ENCODE data around the gene CDHR3. TPM values are rescaled to one million over a fixed set of nuclear protein-coding genes. Genes with fewer than 3 reads are reported as not detected.
A peak's percentile ranks its signal among the peaks of the same experiment; 100 is the strongest.

Gene CDHR3
- total and polyA plus RNA-seq, 9 of the 15 experiments (the other 6 are each of a cell fraction or from before 2014, with no cell fraction given) = 0.03 to 0.66 (median 0.24) TPM; not detected in 1

- TF ChIP-seq ZNF384 (IDR thresholded peaks at IDR 0.05; ENCODE audit: low read depth, low read length) = peak; percentile 94
- TF ChIP-seq NFIC (IDR thresholded peaks at IDR 0.05) = peak; percentile 99
- TF ChIP-seq ZNF589 (CRISPR knock-in tag; IDR thresholded peaks at IDR 0.05; ENCODE audit: low read depth) = peak; percentile 91; the same call in 1 of the 2 replicates
- 0 out of 2 replicates have a peak, but pooled peaks have one; percentile 67 for TF ChIP-seq MECOM (CRISPR knock-in tag; IDR thresholded peaks at IDR 0.05)
- peak in 1 of 2 experiments; percentile 93; a peak in 2 of 4 replicates for TF ChIP-seq MLLT1 (IDR thresholded peaks at IDR 0.05)
- TF ChIP-seq, protein P1, sequence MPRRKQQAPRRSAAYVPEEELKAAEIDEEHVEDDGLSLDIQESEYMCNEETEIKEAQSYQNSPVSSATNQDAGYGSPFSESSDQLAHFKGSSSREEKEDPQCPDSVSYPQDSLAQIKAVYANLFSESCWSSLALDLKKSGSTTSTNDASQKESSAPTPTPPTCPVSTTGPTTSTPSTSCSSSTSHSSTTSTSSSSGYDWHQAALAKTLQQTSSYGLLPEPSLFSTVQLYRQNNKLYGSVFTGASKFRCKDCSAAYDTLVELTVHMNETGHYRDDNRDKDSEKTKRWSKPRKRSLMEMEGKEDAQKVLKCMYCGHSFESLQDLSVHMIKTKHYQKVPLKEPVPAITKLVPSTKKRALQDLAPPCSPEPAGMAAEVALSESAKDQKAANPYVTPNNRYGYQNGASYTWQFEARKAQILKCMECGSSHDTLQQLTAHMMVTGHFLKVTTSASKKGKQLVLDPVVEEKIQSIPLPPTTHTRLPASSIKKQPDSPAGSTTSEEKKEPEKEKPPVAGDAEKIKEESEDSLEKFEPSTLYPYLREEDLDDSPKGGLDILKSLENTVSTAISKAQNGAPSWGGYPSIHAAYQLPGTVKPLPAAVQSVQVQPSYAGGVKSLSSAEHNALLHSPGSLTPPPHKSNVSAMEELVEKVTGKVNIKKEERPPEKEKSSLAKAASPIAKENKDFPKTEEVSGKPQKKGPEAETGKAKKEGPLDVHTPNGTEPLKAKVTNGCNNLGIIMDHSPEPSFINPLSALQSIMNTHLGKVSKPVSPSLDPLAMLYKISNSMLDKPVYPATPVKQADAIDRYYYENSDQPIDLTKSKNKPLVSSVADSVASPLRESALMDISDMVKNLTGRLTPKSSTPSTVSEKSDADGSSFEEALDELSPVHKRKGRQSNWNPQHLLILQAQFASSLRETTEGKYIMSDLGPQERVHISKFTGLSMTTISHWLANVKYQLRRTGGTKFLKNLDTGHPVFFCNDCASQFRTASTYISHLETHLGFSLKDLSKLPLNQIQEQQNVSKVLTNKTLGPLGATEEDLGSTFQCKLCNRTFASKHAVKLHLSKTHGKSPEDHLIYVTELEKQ (CRISPR knock-in tag; IDR thresholded peaks at IDR 0.05) = no peak
- no peak for TF ChIP-seq KLF13 (tag; IDR thresholded peaks at IDR 0.05; ENCODE audit: borderline replicate concordance, low read depth)
- no peak for TF ChIP-seq GABPB2 (CRISPR knock-in tag; conservative IDR thresholded peaks at IDR 0.05)
- no peak for TF ChIP-seq SNAPC5 (CRISPR knock-in tag; IDR thresholded peaks at IDR 0.05)
- TF ChIP-seq ZNF707 (CRISPR knock-in tag; conservative IDR thresholded peaks at IDR 0.05) = no peak
- TF ChIP-seq THRB (CRISPR knock-in tag; conservative IDR thresholded peaks at IDR 0.05) = peak; percentile 77; the same call in 1 of the 2 replicates
- TF ChIP-seq FOSL1 (tag; conservative IDR thresholded peaks at IDR 0.05) = peak; percentile 68
- TF ChIP-seq CGGBP1 (CRISPR knock-in tag; IDR thresholded peaks at IDR 0.05) = 0 out of 2 replicates have a peak, but pooled peaks have one; percentile 23
- TF ChIP-seq TAF9B (IDR thresholded peaks at IDR 0.05; ENCODE audit: partially characterized antibody) = no peak
- TF ChIP-seq, protein P2, sequence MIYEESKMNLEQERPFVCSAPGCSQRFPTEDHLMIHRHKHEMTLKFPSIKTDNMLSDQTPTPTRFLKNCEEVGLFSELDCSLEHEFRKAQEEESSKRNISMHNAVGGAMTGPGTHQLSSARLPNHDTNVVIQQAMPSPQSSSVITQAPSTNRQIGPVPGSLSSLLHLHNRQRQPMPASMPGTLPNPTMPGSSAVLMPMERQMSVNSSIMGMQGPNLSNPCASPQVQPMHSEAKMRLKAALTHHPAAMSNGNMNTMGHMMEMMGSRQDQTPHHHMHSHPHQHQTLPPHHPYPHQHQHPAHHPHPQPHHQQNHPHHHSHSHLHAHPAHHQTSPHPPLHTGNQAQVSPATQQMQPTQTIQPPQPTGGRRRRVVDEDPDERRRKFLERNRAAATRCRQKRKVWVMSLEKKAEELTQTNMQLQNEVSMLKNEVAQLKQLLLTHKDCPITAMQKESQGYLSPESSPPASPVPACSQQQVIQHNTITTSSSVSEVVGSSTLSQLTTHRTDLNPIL (CRISPR knock-in tag; IDR thresholded peaks at IDR 0.05) = no peak
- TF ChIP-seq BACH1 (tag; IDR thresholded peaks at IDR 0.05) = peak; percentile 80
- TF ChIP-seq NR2C2 (CRISPR knock-in tag; IDR thresholded peaks at IDR 0.05) = no peak
- TF ChIP-seq NR2C2 (tag; IDR thresholded peaks at IDR 0.05) = peak; percentile 80
- peak; percentile 95 for TF ChIP-seq NBN (IDR thresholded peaks at IDR 0.05; ENCODE audit: low read depth)
- peak; percentile 81 for TF ChIP-seq ZKSCAN8 (CRISPR knock-in tag; IDR thresholded peaks at IDR 0.05)
Observed at GRCh38 chr7:106071999-106072714, 109.1 kb downstream of the CDHR3 start (continued).

Data from K562 (cell line).